A673 (cell line): ENCODE measurements around the gene FYTTD1.

ENCODE experiments used
- EZH2 ChIP-seq: fragments of 200-600 bp; sonication (generic); IDR thresholded peaks from 2 replicates; pipeline ENCODE4 v1.6.1; 2017; ENCODE audit warnings: borderline replicate concordance, low read depth, mild to moderate bottlenecking, mixed read lengths, antibody characterized with exemption, low read length; ENCODE audit not compliant: poor library complexity, severe bottlenecking
- TF ChIP-seq, protein P1 (sequence below): fragments of 300-800, 200-600 bp; sonication (generic); conservative IDR thresholded peaks from 2 replicates; pipeline ENCODE4 v1.5.1; 2017; ENCODE audit warnings: low read depth, mild to moderate bottlenecking, antibody characterized with exemption, low read length, moderate library complexity, mixed read lengths

DNA sequence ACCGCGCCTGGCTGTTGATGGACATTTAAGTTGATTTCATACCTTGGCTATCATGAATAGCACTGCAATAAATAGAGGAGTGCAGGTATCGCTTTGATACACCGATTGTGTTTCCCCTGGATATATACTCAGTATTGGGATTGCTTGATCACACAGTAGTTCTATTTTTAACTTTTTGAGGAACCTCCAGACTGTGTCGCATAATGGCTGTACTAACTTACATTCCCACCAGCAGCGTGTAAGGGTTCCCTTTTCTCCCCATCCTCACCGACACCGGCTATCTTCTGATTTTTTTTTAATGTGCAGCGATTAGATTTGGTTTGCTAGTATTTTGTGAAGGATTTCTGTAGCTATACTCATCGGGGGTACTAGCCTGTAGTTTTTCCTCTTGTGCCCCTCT, 29.0 kb upstream of the FYTTD1 start:
- TF ChIP-seq, protein P1, sequence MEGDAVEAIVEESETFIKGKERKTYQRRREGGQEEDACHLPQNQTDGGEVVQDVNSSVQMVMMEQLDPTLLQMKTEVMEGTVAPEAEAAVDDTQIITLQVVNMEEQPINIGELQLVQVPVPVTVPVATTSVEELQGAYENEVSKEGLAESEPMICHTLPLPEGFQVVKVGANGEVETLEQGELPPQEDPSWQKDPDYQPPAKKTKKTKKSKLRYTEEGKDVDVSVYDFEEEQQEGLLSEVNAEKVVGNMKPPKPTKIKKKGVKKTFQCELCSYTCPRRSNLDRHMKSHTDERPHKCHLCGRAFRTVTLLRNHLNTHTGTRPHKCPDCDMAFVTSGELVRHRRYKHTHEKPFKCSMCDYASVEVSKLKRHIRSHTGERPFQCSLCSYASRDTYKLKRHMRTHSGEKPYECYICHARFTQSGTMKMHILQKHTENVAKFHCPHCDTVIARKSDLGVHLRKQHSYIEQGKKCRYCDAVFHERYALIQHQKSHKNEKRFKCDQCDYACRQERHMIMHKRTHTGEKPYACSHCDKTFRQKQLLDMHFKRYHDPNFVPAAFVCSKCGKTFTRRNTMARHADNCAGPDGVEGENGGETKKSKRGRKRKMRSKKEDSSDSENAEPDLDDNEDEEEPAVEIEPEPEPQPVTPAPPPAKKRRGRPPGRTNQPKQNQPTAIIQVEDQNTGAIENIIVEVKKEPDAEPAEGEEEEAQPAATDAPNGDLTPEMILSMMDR = no peak
- no peak for TF ChIP-seq EZH2
